ENCODE data around the gene SLC25A45. TPM values are rescaled to one million over a fixed set of nuclear protein-coding genes. Genes with fewer than 3 reads are reported as not detected.

SLC25A45 gene
- total and polyA plus RNA-seq, 2 donors (not counting 1 experiment from before 2014, with no cell fraction given), result 0.52 to 1.5 TPM

- H3K4me1 ChIP-seq (ENCODE audit: control insufficient read depth, extremely low read depth, insufficient read depth, low read length), result no peaks in the 10 kb centered on the region
- H3K27me3 ChIP-seq (ENCODE audit: control insufficient read depth, insufficient read depth, low read length), result no peaks in the 10 kb centered on the region
- H3K9ac ChIP-seq (ENCODE audit: insufficient read depth, low read length), result peak overlapping the region; percentile 100
- no peak for DNase-seq (ENCODE audit: low read depth in 2 of 2)
- TF ChIP-seq CTCF (conservative IDR thresholded peaks at IDR 0.05 in 1 of 2, IDR thresholded peaks at IDR 0.05 in 1 of 2; ENCODE audit: low read depth in 1 of 2, low read length in 2 of 2) (no peak), EZH2 (IDR thresholded peaks at IDR 0.05; ENCODE audit: low read length, missing control alignments) (no peak)
- peaks cover 11% of the 10 kb centered on the region for H3K36me3 ChIP-seq (ENCODE audit: control insufficient read depth, insufficient read depth, low read length)
- no peaks in the 10 kb centered on the region for H3K9me3 ChIP-seq (ENCODE audit: control insufficient read depth, insufficient read depth, low read depth, low read length)
- H3K4me3 ChIP-seq (replicated peaks in 1 of 4; ENCODE audit: control extremely low read depth in 1 of 4, insufficient read depth in 1 of 4, low read depth in 3 of 4, low read length in 4 of 4), result peak overlapping the region; percentile 78 to 90 (median 86)
- H3K79me2 ChIP-seq (ENCODE audit: control insufficient read depth, insufficient read depth, low read length), result peaks cover 99% of the 10 kb centered on the region
- H4K20me1 ChIP-seq (ENCODE audit: control insufficient read depth, extremely low read depth, insufficient read depth, low read length), result peaks cover 30% of the 10 kb centered on the region
- H3K4me2 ChIP-seq (ENCODE audit: extremely low read depth, insufficient read depth, low read length), result peak overlapping the region; percentile 76
- no peak overlapping the region for H2AFZ ChIP-seq (ENCODE audit: low read length)
- H3K27ac ChIP-seq (ENCODE audit: insufficient read depth, low read length), result peak overlapping the region; percentile 100
Measured at GRCh38 chr11:65428578-65429067, 46.2 kb upstream of the SLC25A45 start.

GRCh38 chr11:65427691-65428577 is 45.5 kb upstream of the SLC25A45 start:
- no peak for TF ChIP-seq EZH2 (IDR thresholded peaks at IDR 0.05; ENCODE audit: low read length, missing control alignments)
- no peak for TF ChIP-seq CTCF (conservative IDR thresholded peaks at IDR 0.05 in 1 of 2, IDR thresholded peaks at IDR 0.05 in 1 of 2; ENCODE audit: low read depth in 1 of 2, low read length in 2 of 2)
- Histone ChIP-seq H3K4me2 (ENCODE audit: extremely low read depth, insufficient read depth, low read length) (peak overlapping the region; percentile 86), H3K9ac (ENCODE audit: insufficient read depth, low read length) (peak overlapping the region; percentile 100), H4K20me1 (ENCODE audit: control insufficient read depth, extremely low read depth, insufficient read depth, low read length) (peaks cover 26% of the 10 kb centered on the region), H3K27ac (ENCODE audit: insufficient read depth, low read length) (peak overlapping the region; percentile 100), H3K4me3 (replicated peaks in 1 of 4; ENCODE audit: control extremely low read depth in 1 of 4, insufficient read depth in 1 of 4, low read depth in 3 of 4, low read length in 4 of 4) (peak overlapping the region; percentile 78 to 90 (median 86)), H3K4me1 (ENCODE audit: control insufficient read depth, extremely low read depth, insufficient read depth, low read length) (no peaks in the 10 kb centered on the region), H3K36me3 (ENCODE audit: control insufficient read depth, insufficient read depth, low read length) (peaks cover 14% of the 10 kb centered on the region), H3K27me3 (ENCODE audit: control insufficient read depth, insufficient read depth, low read length) (no peaks in the 10 kb centered on the region), H3K79me2 (ENCODE audit: control insufficient read depth, insufficient read depth, low read length) (peaks cover 100% of the 10 kb centered on the region), H2AFZ (ENCODE audit: low read length) (no peak overlapping the region), H3K9me3 (ENCODE audit: control insufficient read depth, insufficient read depth, low read depth, low read length) (no peaks in the 10 kb centered on the region)
- DNase-seq (ENCODE audit: low read depth in 2 of 2), result peak; percentile 61 to 78

GRCh38 chr11:65426839-65427690 is 44.6 kb upstream of the SLC25A45 start:
- H2AFZ ChIP-seq (ENCODE audit: low read length), result no peak overlapping the region

More at GRCh38 chr11:65426839-65427690, 44.6 kb upstream of the SLC25A45 start:
- H3K36me3 ChIP-seq (ENCODE audit: control insufficient read depth, insufficient read depth, low read length), result peaks cover 14% of the 10 kb centered on the region
- H3K9me3 ChIP-seq (ENCODE audit: control insufficient read depth, insufficient read depth, low read depth, low read length), result no peaks in the 10 kb centered on the region
- H4K20me1 ChIP-seq (ENCODE audit: control insufficient read depth, extremely low read depth, insufficient read depth, low read length), result peaks cover 26% of the 10 kb centered on the region
- TF ChIP-seq CTCF (conservative IDR thresholded peaks at IDR 0.05 in 1 of 2, IDR thresholded peaks at IDR 0.05 in 1 of 2; ENCODE audit: low read depth in 1 of 2, low read length in 2 of 2), result no peak
- no peak for TF ChIP-seq EZH2 (IDR thresholded peaks at IDR 0.05; ENCODE audit: low read length, missing control alignments)
- no peaks in the 10 kb centered on the region for H3K4me1 ChIP-seq (ENCODE audit: control insufficient read depth, extremely low read depth, insufficient read depth, low read length)
- H3K79me2 ChIP-seq (ENCODE audit: control insufficient read depth, insufficient read depth, low read length), result peaks cover 95% of the 10 kb centered on the region
- H3K4me3 ChIP-seq (replicated peaks in 1 of 4; ENCODE audit: control extremely low read depth in 1 of 4, insufficient read depth in 1 of 4, low read depth in 3 of 4, low read length in 4 of 4), result peak overlapping the region; percentile 78 to 90 (median 86)
- peak overlapping the region; percentile 100 for H3K9ac ChIP-seq (ENCODE audit: insufficient read depth, low read length)
- peak overlapping the region; percentile 86 for H3K4me2 ChIP-seq (ENCODE audit: extremely low read depth, insufficient read depth, low read length)
- no peaks in the 10 kb centered on the region for H3K27me3 ChIP-seq (ENCODE audit: control insufficient read depth, insufficient read depth, low read length)
- H3K27ac ChIP-seq (ENCODE audit: insufficient read depth, low read length), result peak overlapping the region; percentile 100
- peak; percentile 71 to 83 for DNase-seq (ENCODE audit: low read depth in 2 of 2)
